ENCODE data around the gene COQ4.

Gene COQ4

GRCh38 chr9:128361296-128361985, 38.8 kb downstream of the COQ4 start:
- no peak for DNase-seq (ENCODE audit: low spot score)
- TF ChIP-seq CTCF (IDR thresholded peaks at IDR 0.05; ENCODE audit: extremely low read depth, missing control alignments) = no peak

- peak; percentile 96 for TF ChIP-seq CTCF (IDR thresholded peaks at IDR 0.05; ENCODE audit: extremely low read depth, missing control alignments)
- peak; percentile 86 for DNase-seq (ENCODE audit: low spot score)
Observed at GRCh38 chr9:128361986-128362646, 39.5 kb downstream of the COQ4 start.

- TF ChIP-seq CTCF (IDR thresholded peaks at IDR 0.05; ENCODE audit: extremely low read depth, missing control alignments) = no peak
- no peak for DNase-seq (ENCODE audit: low spot score)
Observed at GRCh38 chr9:128362774-128363173, 40.1 kb downstream of the COQ4 start.

GRCh38 chr9:128365525-128365924, 42.9 kb downstream of the COQ4 start:
- TF ChIP-seq CTCF (IDR thresholded peaks at IDR 0.05; ENCODE audit: extremely low read depth, missing control alignments) = no peak
- DNase-seq (ENCODE audit: low spot score) = no peak

GRCh38 chr9:128369024-128369706, 46.5 kb downstream of the COQ4 start:
- TF ChIP-seq CTCF (IDR thresholded peaks at IDR 0.05; ENCODE audit: extremely low read depth, missing control alignments) = no peak

GRCh38 chr9:128370367-128370751, 47.7 kb downstream of the COQ4 start:
- TF ChIP-seq CTCF (IDR thresholded peaks at IDR 0.05; ENCODE audit: extremely low read depth, missing control alignments) = no peak
- no peak for DNase-seq (ENCODE audit: low spot score)

More at GRCh38 chr9:128369024-128369706, 46.5 kb downstream of the COQ4 start:
- no peak for DNase-seq (ENCODE audit: low spot score)
